Activated B cell treated with CpG ODN at 0.5 μM for 24 hours (primary cell): ENCODE measurements around the gene TMPRSS4. TPM values are rescaled to one million over a fixed set of nuclear protein-coding genes. Genes with fewer than 3 reads are reported as not detected.

Experiments used
- ATAC-seq: fragments of 200-7000 bp; cut with Tn5 transposase; one replicate; pipeline ENCODE4 v1.10.0; 2021; ENCODE audit warnings: low read depth, mild to moderate bottlenecking, moderate library complexity
- CTCF ChIA-PET: fragments of 350-600 bp; sonication (Branson Sonifier 250); formaldehyde crosslinking; loops from one replicate; lab custom pipeline; 2021; ENCODE audit warnings: antibody characterized with exemption; lab: Charles Lee
- POLR2A ChIA-PET: fragments of 350-600 bp; sonication (Branson Sonifier 250); formaldehyde crosslinking; loops from one replicate; lab custom pipeline; 2021; ENCODE audit warnings: antibody characterized with exemption; lab: Charles Lee
- DNase-seq: peaks from one replicate; pipeline ENCODE4 v3.0.0; 2022
- H3K27ac Mint-ChIP-seq: one replicate; pipeline ENCODE4 v1.8.0; 2020; ENCODE audit warnings: mixed read lengths
- H3K27me3 Mint-ChIP-seq: one replicate; pipeline ENCODE4 v1.8.0; 2021; ENCODE audit warnings: mixed read lengths
- H3K36me3 Mint-ChIP-seq: one replicate; pipeline ENCODE4 v1.8.0; 2021; ENCODE audit warnings: low read depth, mixed read lengths
- H3K4me1 Mint-ChIP-seq: one replicate; pipeline ENCODE4 v1.8.0; 2021; ENCODE audit warnings: mixed read lengths
- H3K4me3 Mint-ChIP-seq: one replicate; pipeline ENCODE4 v1.8.0; 2020; ENCODE audit warnings: mild to moderate bottlenecking, mixed read lengths
- H3K9me3 Mint-ChIP-seq: one replicate; pipeline ENCODE4 v1.8.0; 2020; ENCODE audit warnings: mixed read lengths
- CTCF ChIP-seq: fragments of 200-600 bp; IDR thresholded peaks from one replicate; pipeline ENCODE4 v1.8.0; 2022; ENCODE audit warnings: antibody characterized with exemption, mild to moderate bottlenecking
- intact Hi-C: fragments of 100-400 bp; cut with micrococcal nuclease; formaldehyde crosslinking; loops from one replicate; pipeline ENCODE4 v1.15.1; 2024
- total RNA-seq: library from RNA; stranded (reverse); gene quantifications from 2 replicates; pipeline ENCODE4 v1.2.3, GENCODE V29; 2022

The TMPRSS4 gene
- total RNA-seq, 1 donor from 2014 or later: not detected

- TF ChIP-seq CTCF: no peak
- CTCF ChIA-PET: no interaction called here
- Mint-ChIP-seq H3K9me3 (no peaks in the 10 kb centered on the region), H3K4me1 (no peaks in the 10 kb centered on the region), H3K27ac (no peak overlapping the region), H3K4me3 (no peak overlapping the region), H3K27me3 (peaks cover 12% of the 10 kb centered on the region), H3K36me3 (no peaks in the 10 kb centered on the region)
- intact Hi-C loops: no loop called here
- POLR2A ChIA-PET: no interaction called here
- ATAC-seq (no peak), DNase-seq (no peak)
Measured at GRCh38 chr11:118126082-118126838, 49.4 kb downstream of the TMPRSS4 start.

- ChIA-PET CTCF (no interaction called here), POLR2A (no interaction called here)
- Mint-ChIP-seq H3K27ac (no peak overlapping the region), H3K9me3 (no peaks in the 10 kb centered on the region), H3K4me1 (no peaks in the 10 kb centered on the region), H3K36me3 (no peaks in the 10 kb centered on the region), H3K27me3 (peaks cover 12% of the 10 kb centered on the region), H3K4me3 (no peak overlapping the region)
- intact Hi-C loops: no loop called here
- no peak for DNase-seq
- no peak for ATAC-seq
- TF ChIP-seq CTCF: no peak
Measured at GRCh38 chr11:118128310-118128709, 51.4 kb downstream of the TMPRSS4 start.

- H3K27ac Mint-ChIP-seq: no peak overlapping the region
- H3K9me3 Mint-ChIP-seq: no peaks in the 10 kb centered on the region
- no peak overlapping the region for H3K4me3 Mint-ChIP-seq
- CTCF ChIA-PET: no interaction called here
- H3K27me3 Mint-ChIP-seq: peaks cover 14% of the 10 kb centered on the region
- POLR2A ChIA-PET: interaction anchor here (0.6 kb wide), 1 partner anchor 539 kb away, joined by 3 read pairs; no protein-coding TSS in a partner anchor
- ATAC-seq: no peak
- TF ChIP-seq CTCF: no peak
- no peak for DNase-seq
- no peaks in the 10 kb centered on the region for H3K4me1 Mint-ChIP-seq
- H3K36me3 Mint-ChIP-seq: no peaks in the 10 kb centered on the region
- intact Hi-C loops: no loop called here
Measured at GRCh38 chr11:118128721-118129470, 52.0 kb downstream of the TMPRSS4 start.

GRCh38 chr11:118129471-118130172 is 52.7 kb downstream of the TMPRSS4 start:
- ChIA-PET POLR2A (interaction anchor here (0.6 kb wide), 1 partner anchor 539 kb away, joined by 3 read pairs; no protein-coding TSS in a partner anchor), CTCF (no interaction called here)
- ATAC-seq (no peak), DNase-seq (no peak)
- H3K4me1 Mint-ChIP-seq: no peaks in the 10 kb centered on the region
- H3K4me3 Mint-ChIP-seq: no peak overlapping the region
- peaks cover 17% of the 10 kb centered on the region for H3K27me3 Mint-ChIP-seq
- no peaks in the 10 kb centered on the region for H3K36me3 Mint-ChIP-seq
- no peak overlapping the region for H3K27ac Mint-ChIP-seq
- intact Hi-C loops: no loop called here
- TF ChIP-seq CTCF: no peak
- H3K9me3 Mint-ChIP-seq: no peaks in the 10 kb centered on the region
